ENCODE results near the gene ARL10. TPM values are rescaled to one million over a fixed set of nuclear protein-coding genes. Genes with fewer than 3 reads are reported as not detected.

ARL10 gene
- total RNA-seq, 1 experiment from 2014 or later, result 3.8 TPM

DNA sequence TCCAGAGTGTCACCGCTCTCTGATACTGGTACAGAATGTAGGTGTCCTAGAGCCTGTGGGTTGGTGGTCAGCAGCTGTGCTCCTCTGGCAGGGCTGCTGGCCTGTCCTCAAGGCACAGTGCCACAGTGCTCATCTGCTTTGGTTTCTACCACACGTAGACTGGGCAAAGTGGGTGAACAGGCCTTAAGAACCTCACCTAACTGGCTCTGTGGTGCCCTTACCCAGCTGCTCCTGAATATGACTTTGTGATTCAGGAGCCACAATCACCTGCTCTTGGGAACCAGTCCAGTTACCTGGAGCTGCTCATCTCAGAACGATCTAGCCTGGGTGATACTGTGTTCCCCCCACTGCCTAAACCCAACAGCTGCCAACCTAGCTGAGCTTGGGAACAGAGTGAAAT, 16.7 kb downstream of the ARL10 start:
- Mint-ChIP-seq H3K27me3 (ENCODE audit: unreplicated experiment) (no peaks in the 10 kb centered on the region), H3K36me3 (ENCODE audit: insufficient read depth, unreplicated experiment) (peaks cover 29% of the 10 kb centered on the region), H3K4me3 (ENCODE audit: low read depth, unreplicated experiment) (no peak overlapping the region), H3K4me1 (ENCODE audit: low read depth, unreplicated experiment) (peaks cover 16% of the 10 kb centered on the region), H3K9me3 (ENCODE audit: low read depth, unreplicated experiment) (no peaks in the 10 kb centered on the region), H3K27ac (ENCODE audit: unreplicated experiment) (no peak overlapping the region)
- no peak for DNase-seq
- CTCF ChIA-PET, result no interaction called here
- TF ChIP-seq, protein P1, sequence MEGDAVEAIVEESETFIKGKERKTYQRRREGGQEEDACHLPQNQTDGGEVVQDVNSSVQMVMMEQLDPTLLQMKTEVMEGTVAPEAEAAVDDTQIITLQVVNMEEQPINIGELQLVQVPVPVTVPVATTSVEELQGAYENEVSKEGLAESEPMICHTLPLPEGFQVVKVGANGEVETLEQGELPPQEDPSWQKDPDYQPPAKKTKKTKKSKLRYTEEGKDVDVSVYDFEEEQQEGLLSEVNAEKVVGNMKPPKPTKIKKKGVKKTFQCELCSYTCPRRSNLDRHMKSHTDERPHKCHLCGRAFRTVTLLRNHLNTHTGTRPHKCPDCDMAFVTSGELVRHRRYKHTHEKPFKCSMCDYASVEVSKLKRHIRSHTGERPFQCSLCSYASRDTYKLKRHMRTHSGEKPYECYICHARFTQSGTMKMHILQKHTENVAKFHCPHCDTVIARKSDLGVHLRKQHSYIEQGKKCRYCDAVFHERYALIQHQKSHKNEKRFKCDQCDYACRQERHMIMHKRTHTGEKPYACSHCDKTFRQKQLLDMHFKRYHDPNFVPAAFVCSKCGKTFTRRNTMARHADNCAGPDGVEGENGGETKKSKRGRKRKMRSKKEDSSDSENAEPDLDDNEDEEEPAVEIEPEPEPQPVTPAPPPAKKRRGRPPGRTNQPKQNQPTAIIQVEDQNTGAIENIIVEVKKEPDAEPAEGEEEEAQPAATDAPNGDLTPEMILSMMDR (IDR thresholded peaks at IDR 0.05; ENCODE audit: unreplicated experiment), result no peak
- no TSS peak for BruUV-seq (replicated peaks)
- intact Hi-C loops (cut with micrococcal nuclease; ENCODE audit: unreplicated experiment), result no loop called here

DNA sequence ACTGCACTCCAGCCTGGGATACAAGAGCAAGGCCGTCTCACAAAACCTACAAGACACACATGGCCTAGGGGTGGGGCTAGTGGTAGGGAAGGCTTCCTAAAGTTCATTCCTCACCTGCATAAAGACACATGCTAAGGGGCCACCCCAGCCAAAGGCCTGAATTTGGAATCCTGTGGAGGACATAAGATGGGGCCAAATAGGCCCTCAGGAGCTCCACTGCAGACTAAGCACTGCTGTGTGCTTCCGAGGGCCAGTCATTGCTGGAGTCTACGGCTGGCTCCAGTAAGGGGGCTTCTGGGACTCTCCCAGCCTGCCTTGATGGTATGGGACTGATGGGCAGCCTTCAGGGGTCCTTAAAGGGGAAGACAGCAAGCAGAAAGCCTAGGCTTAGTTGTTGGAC, 17.4 kb downstream of the ARL10 start:
- no peak overlapping the region for H3K4me3 Mint-ChIP-seq (ENCODE audit: low read depth, unreplicated experiment)
- BruUV-seq (replicated peaks), result no TSS peak
- intact Hi-C loops (cut with micrococcal nuclease; ENCODE audit: unreplicated experiment), result no loop called here
- CTCF ChIA-PET, result no interaction called here
- H3K36me3 Mint-ChIP-seq (ENCODE audit: insufficient read depth, unreplicated experiment), result peaks cover 37% of the 10 kb centered on the region
- H3K27ac Mint-ChIP-seq (ENCODE audit: unreplicated experiment), result no peak overlapping the region
- no peak for DNase-seq
- no peaks in the 10 kb centered on the region for H3K27me3 Mint-ChIP-seq (ENCODE audit: unreplicated experiment)
- no peaks in the 10 kb centered on the region for H3K9me3 Mint-ChIP-seq (ENCODE audit: low read depth, unreplicated experiment)
- peaks cover 23% of the 10 kb centered on the region for H3K4me1 Mint-ChIP-seq (ENCODE audit: low read depth, unreplicated experiment)
- TF ChIP-seq, protein P1 (IDR thresholded peaks at IDR 0.05; ENCODE audit: unreplicated experiment), result no peak

DNA sequence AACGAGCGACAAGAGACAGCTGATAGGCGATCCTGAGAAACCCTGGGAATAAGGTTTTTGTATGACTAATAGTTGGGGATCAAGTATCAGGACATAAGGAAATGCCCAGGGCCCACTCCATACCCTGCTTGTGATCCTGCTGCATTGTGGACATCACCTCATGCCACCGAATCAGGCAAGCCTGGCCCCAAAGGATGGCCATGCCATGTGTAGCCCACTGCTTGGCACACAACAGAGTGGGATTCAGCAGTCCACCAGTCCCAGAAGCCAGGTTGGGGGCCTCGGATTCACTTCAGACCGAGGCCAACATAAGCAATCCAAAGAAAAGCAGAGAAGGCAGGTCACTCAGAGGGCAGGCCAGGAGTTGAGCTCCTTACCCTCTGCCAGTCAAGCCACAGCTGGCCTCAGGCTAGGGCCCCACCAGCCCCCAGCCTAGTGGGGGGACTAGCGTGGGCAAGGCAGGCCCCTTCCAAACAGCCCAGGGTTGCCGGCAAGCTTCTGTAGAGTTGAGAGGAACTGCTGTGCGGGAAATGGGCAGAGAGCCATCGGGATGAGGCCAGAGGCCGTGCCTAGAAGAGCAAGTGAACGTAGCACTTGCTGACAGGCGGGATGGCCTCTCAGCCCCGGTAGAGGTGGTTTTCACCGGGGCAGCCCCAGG, 18.1 kb downstream of the ARL10 start:
- no peaks in the 10 kb centered on the region for H3K9me3 Mint-ChIP-seq (ENCODE audit: low read depth, unreplicated experiment)
- peaks cover 23% of the 10 kb centered on the region for H3K4me1 Mint-ChIP-seq (ENCODE audit: low read depth, unreplicated experiment)
- H3K27ac Mint-ChIP-seq (ENCODE audit: unreplicated experiment), result no peak overlapping the region
- no peak overlapping the region for H3K4me3 Mint-ChIP-seq (ENCODE audit: low read depth, unreplicated experiment)
- TF ChIP-seq, protein P1 (IDR thresholded peaks at IDR 0.05; ENCODE audit: unreplicated experiment), result no peak
- DNase-seq, result no peak
- CTCF ChIA-PET, result no interaction called here
- BruUV-seq (replicated peaks), result no TSS peak
- intact Hi-C loops (cut with micrococcal nuclease; ENCODE audit: unreplicated experiment), result no loop called here
- H3K36me3 Mint-ChIP-seq (ENCODE audit: insufficient read depth, unreplicated experiment), result peaks cover 43% of the 10 kb centered on the region
- no peaks in the 10 kb centered on the region for H3K27me3 Mint-ChIP-seq (ENCODE audit: unreplicated experiment)

DNA sequence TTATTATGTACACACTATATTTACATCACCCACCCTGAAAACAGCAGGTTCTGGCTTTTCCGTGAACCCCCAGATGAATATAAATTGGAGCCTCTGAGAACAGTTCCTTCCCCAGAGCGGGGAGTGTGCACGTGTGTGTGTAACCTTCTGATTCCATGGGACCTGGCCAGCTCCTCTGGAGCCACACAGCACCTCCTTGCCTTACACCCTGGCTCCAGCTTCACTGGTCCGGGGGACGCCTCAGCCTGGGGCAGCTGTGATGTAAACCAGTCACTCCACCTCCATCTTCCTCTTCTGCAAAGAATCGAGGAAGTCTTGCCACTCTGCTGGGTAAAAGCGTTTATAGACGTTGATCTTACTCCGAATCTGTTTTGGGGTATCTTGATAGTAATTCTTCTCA, 18.7 kb downstream of the ARL10 start:
- Mint-ChIP-seq H3K36me3 (ENCODE audit: insufficient read depth, unreplicated experiment) (peaks cover 47% of the 10 kb centered on the region), H3K27me3 (ENCODE audit: unreplicated experiment) (no peaks in the 10 kb centered on the region), H3K4me3 (ENCODE audit: low read depth, unreplicated experiment) (no peak overlapping the region), H3K4me1 (ENCODE audit: low read depth, unreplicated experiment) (peaks cover 23% of the 10 kb centered on the region), H3K9me3 (ENCODE audit: low read depth, unreplicated experiment) (no peaks in the 10 kb centered on the region), H3K27ac (ENCODE audit: unreplicated experiment) (no peak overlapping the region)
- intact Hi-C loops (cut with micrococcal nuclease; ENCODE audit: unreplicated experiment), result no loop called here
- no TSS peak for BruUV-seq (replicated peaks)
- TF ChIP-seq, protein P1 (IDR thresholded peaks at IDR 0.05; ENCODE audit: unreplicated experiment), result no peak
- DNase-seq, result no peak
- CTCF ChIA-PET, result no interaction called here
